ENCODE data around the gene MED27. TPM values are rescaled to one million over a fixed set of nuclear protein-coding genes. Genes with fewer than 3 reads are reported as not detected.

Gene MED27
- total RNA-seq, 2 donors from 2014 or later = 35.4 to 41.9 TPM

DNA sequence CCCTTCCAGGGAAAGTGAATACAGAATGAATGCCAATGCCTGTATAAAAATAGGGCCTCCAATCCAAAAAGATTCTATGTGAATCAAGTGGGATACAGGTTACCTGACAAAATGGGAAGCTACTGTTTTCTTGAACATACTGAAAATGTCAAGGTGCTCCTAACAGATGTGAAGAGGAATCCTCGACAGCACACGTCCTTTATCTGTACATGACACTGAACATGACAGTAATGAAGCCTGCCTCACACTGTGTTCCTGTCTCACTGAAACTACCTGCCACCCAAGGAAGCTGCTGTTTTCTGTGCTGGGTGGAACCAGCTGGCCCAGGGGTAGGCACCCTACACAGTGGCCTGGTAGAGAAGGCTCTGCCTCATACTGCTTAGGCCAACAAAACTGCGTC, 174.5 kb downstream of the MED27 start:
- H3K27me3 Mint-ChIP-seq = no peaks in the 10 kb centered on the region

DNA sequence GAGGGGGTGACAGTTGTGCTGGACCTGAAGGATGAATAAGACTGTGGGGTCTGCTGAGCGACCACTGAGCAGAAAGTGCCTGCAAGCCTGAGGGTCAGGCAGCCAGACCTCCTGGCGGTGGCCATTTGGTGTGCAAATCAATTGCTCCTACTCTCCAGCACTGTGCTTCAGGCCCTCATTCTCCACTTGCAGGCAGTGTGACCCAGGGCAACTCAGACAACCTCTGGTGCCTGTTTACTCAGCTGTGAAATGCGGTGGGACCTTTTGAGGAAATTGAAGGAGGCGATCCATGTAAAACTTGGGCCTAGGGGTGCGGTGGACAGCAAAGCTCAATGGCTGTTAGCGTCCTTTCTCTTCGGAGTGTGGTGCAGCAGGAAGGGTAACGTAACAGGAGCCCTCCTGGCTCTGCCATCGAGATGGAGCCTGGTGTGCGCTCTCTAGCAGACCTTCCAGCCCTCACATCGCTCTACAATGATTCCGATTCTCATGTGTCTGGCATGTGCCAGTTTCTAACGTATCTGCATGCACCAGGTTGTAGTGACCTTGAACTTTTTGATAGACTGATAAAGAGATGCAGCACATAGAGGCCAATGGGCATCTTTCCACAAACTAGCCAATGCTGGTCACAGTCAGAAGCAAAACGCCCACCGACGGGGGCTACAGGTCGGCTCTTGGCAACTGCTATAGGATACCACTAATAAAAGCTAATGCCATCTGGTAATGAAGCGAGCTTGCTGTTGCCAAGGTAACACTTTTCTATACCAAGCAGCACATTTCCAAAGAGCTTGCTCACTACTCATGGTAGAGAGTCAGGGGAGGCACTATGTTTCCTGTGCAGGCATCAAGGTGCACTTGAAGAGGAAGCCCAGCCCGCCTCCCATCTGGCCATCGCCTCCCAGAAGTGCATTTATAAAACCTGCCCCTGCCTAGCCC, 180.1 kb downstream of the MED27 start:
- no peaks in the 10 kb centered on the region for H3K27me3 Mint-ChIP-seq
- no peaks in the 10 kb centered on the region for H3K36me3 Mint-ChIP-seq

More for the DNA sequence above, 174.5 kb downstream of the MED27 start:
- H3K27ac Mint-ChIP-seq = no peak overlapping the region
- no peaks in the 10 kb centered on the region for H3K36me3 Mint-ChIP-seq
- H3K9me3 Mint-ChIP-seq = no peaks in the 10 kb centered on the region
- no peak overlapping the region for H3K4me3 Mint-ChIP-seq
- DNase-seq (ENCODE audit: low spot score) (no peak), ATAC-seq (no peak)
- no peaks in the 10 kb centered on the region for H3K4me1 Mint-ChIP-seq (ENCODE audit: low read depth in 2 of 2)

DNA sequence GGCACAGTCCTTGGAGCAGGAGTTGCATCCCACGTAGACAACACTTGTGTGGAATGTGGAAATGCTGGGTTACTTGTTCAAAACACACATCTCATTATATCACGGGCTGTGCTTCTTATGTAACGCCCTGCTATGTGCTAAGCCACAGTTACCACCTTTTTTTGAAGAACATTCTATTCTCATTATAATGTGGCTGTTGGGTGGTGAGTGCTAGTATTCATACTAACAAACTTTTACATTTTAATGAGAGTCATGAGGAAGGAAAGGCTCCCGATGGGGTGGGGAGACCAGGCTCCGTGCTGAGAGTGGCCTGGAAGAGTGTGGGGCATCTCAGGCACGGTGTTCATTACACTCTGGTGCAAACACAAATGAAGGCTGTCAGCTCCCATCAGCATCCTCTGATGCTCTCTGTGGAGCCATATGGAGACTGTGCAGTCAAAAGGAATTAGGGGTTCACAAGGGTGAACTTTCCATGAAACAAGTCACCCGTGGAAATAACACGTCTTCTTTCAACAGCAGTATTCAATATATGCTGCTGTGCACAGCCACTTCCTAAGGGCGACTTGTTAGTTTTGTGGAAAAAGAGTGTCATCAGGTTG, 186.7 kb downstream of the MED27 start:
- no peak overlapping the region for H3K4me3 Mint-ChIP-seq
- DNase-seq (ENCODE audit: low spot score) = no peak
- no peaks in the 10 kb centered on the region for H3K9me3 Mint-ChIP-seq
- H3K27ac Mint-ChIP-seq = no peak overlapping the region
- H3K4me1 Mint-ChIP-seq (ENCODE audit: low read depth in 2 of 2) = peaks cover 0 to 16% of the 10 kb centered on the region in 2 donors
- peaks cover 15% of the 10 kb centered on the region for H3K36me3 Mint-ChIP-seq
- no peak for ATAC-seq
- H3K27me3 Mint-ChIP-seq = no peaks in the 10 kb centered on the region

More for the DNA sequence above, 180.1 kb downstream of the MED27 start:
- H3K27ac Mint-ChIP-seq = no peak overlapping the region
- ATAC-seq (no peak), DNase-seq (ENCODE audit: low spot score) (no peak)
- no peaks in the 10 kb centered on the region for H3K9me3 Mint-ChIP-seq
- peaks cover 0 to 7% of the 10 kb centered on the region in 2 donors for H3K4me1 Mint-ChIP-seq (ENCODE audit: low read depth in 2 of 2)
- H3K4me3 Mint-ChIP-seq = no peak overlapping the region

DNA sequence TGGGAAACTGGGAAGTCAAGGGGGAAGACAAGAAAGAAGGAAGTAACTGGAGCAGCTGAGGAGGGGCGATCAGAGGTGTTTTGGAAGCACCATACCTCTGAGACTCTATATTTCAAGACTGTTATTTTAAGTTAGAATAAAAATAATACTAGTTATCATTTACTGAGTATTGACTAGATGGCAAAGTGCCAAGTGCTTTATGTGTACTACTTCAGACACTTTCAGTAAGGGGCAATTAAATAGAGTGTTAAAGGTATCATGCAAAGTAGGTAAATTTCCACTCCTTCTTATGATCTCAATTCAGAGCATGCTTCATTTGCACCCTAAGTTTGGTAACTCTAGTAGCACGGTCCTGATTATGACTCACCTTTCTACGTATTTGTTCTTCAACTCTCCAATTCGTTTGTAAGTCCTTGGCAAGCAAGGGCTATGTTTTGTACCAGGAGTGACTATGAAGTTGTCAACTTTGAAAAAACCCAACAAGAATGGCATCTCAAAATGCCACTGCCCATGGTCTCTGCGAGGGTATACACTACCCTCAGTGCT, 187.4 kb downstream of the MED27 start:
- Mint-ChIP-seq H3K4me1 (ENCODE audit: low read depth in 2 of 2) (peaks cover 0 to 13% of the 10 kb centered on the region in 2 donors), H3K27ac (no peak overlapping the region), H3K9me3 (no peaks in the 10 kb centered on the region), H3K4me3 (no peak overlapping the region), H3K27me3 (no peaks in the 10 kb centered on the region), H3K36me3 (peaks cover 15% of the 10 kb centered on the region)
- ATAC-seq (no peak), DNase-seq (ENCODE audit: low spot score) (no peak)

DNA sequence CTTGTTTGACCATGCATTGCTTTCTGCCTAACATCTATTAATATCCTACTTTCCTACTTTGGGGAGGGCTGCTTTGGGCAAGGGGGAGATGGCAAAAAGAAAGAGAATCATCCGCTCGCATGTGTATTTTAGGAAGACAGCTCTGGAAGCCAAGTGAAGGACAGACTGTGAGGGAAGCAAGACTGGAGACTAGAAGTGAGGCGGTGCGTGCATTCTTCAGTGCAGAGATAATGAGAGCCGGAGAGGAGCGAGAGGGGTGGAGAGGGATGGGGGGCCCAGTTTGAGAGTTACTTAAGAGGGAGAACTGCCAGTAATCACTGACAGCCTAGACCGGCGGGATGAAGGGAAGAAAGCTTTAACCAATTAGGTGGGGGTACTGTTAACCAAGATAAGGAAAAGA, 188.1 kb downstream of the MED27 start:
- no peak overlapping the region for H3K27ac Mint-ChIP-seq
- no peak for ATAC-seq
- no peaks in the 10 kb centered on the region for H3K27me3 Mint-ChIP-seq
- H3K36me3 Mint-ChIP-seq = peaks cover 15% of the 10 kb centered on the region
- DNase-seq (ENCODE audit: low spot score) = no peak
- H3K4me1 Mint-ChIP-seq (ENCODE audit: low read depth in 2 of 2) = peaks cover 0 to 13% of the 10 kb centered on the region in 2 donors
- no peaks in the 10 kb centered on the region for H3K9me3 Mint-ChIP-seq
- H3K4me3 Mint-ChIP-seq = no peak overlapping the region

- H3K4me3 Mint-ChIP-seq = no peak overlapping the region
- H3K4me1 Mint-ChIP-seq (ENCODE audit: low read depth in 2 of 2) = peaks cover 0 to 8% of the 10 kb centered on the region in 2 donors
- H3K9me3 Mint-ChIP-seq = no peaks in the 10 kb centered on the region
- peaks cover 15% of the 10 kb centered on the region for H3K36me3 Mint-ChIP-seq
- DNase-seq (ENCODE audit: low spot score) (no peak), ATAC-seq (no peak)
- no peak overlapping the region for H3K27ac Mint-ChIP-seq
- H3K27me3 Mint-ChIP-seq = no peaks in the 10 kb centered on the region
These were observed 190.0 kb downstream of the MED27 start for GRCh38 chr9:131889437-131890251.

- Mint-ChIP-seq H3K9me3 (no peaks in the 10 kb centered on the region), H3K4me3 (no peak overlapping the region), H3K27ac (no peak overlapping the region), H3K27me3 (no peaks in the 10 kb centered on the region), H3K4me1 (ENCODE audit: low read depth in 2 of 2) (peaks cover 0 to 8% of the 10 kb centered on the region in 2 donors), H3K36me3 (peaks cover 15% of the 10 kb centered on the region)
- ATAC-seq = no peak
- no peak for DNase-seq (ENCODE audit: low spot score)
These were observed 190.7 kb downstream of the MED27 start for GRCh38 chr9:131888923-131889322.

GRCh38 chr9:131887680-131888079, 192.0 kb downstream of the MED27 start:
- DNase-seq (ENCODE audit: low spot score) (no peak), ATAC-seq (no peak)
- no peaks in the 10 kb centered on the region for H3K27me3 Mint-ChIP-seq
- H3K27ac Mint-ChIP-seq = no peak overlapping the region
- no peak overlapping the region for H3K4me3 Mint-ChIP-seq
- H3K36me3 Mint-ChIP-seq = peaks cover 15% of the 10 kb centered on the region
- no peaks in the 10 kb centered on the region for H3K4me1 Mint-ChIP-seq (ENCODE audit: low read depth in 2 of 2)
- H3K9me3 Mint-ChIP-seq = no peaks in the 10 kb centered on the region

- Mint-ChIP-seq H3K4me1 (ENCODE audit: low read depth in 2 of 2) (no peaks in the 10 kb centered on the region), H3K4me3 (no peak overlapping the region), H3K27me3 (no peaks in the 10 kb centered on the region), H3K9me3 (no peaks in the 10 kb centered on the region), H3K27ac (no peak overlapping the region), H3K36me3 (peaks cover 12% of the 10 kb centered on the region)
- no peak for ATAC-seq
- no peak for DNase-seq (ENCODE audit: low spot score)
These were observed 192.8 kb downstream of the MED27 start for GRCh38 chr9:131886826-131887225.

DNA sequence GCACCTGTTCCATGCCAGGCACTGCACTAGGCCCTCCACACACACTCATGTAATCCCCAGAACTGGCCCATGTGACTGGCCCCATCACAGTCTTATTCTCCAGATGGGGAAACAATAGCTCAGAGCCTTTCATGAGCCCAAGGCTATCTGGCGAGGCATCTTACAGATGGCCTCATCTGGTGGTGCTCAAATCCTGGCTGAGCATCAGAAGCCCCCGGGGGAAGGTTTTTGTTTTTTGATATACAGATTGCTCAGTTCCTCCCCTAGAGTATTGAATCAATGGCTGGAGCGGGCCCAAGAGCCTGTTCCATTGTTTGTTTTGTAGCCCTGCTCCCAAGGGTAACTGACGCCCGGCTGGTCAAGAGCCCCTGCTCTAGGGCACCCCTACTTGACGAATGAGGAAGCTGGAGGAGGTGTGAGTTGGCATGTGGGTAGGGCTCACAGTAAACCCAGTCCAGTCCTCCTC, 194.5 kb downstream of the MED27 start:
- no peaks in the 10 kb centered on the region for H3K27me3 Mint-ChIP-seq
- no peak overlapping the region for H3K27ac Mint-ChIP-seq
- H3K9me3 Mint-ChIP-seq = no peaks in the 10 kb centered on the region
- ATAC-seq (no peak), DNase-seq (ENCODE audit: low spot score) (no peak)
- no peaks in the 10 kb centered on the region for H3K36me3 Mint-ChIP-seq
- no peak overlapping the region for H3K4me3 Mint-ChIP-seq
- no peaks in the 10 kb centered on the region for H3K4me1 Mint-ChIP-seq (ENCODE audit: low read depth in 2 of 2)

GRCh38 chr9:131884222-131884621, 195.4 kb downstream of the MED27 start:
- ATAC-seq = no peak
- no peak overlapping the region for H3K27ac Mint-ChIP-seq
- no peaks in the 10 kb centered on the region for H3K9me3 Mint-ChIP-seq
- DNase-seq (ENCODE audit: low spot score) = no peak
- H3K27me3 Mint-ChIP-seq = no peaks in the 10 kb centered on the region
- H3K4me3 Mint-ChIP-seq = no peak overlapping the region
- H3K4me1 Mint-ChIP-seq (ENCODE audit: low read depth in 2 of 2) = no peaks in the 10 kb centered on the region
- H3K36me3 Mint-ChIP-seq = no peaks in the 10 kb centered on the region

GRCh38 chr9:131880833-131881583, 198.7 kb downstream of the MED27 start:
- Mint-ChIP-seq H3K27me3 (no peaks in the 10 kb centered on the region), H3K4me1 (ENCODE audit: low read depth in 2 of 2) (peaks cover 11 to 12% of the 10 kb centered on the region in 2 donors), H3K36me3 (no peaks in the 10 kb centered on the region), H3K4me3 (no peak overlapping the region), H3K9me3 (no peaks in the 10 kb centered on the region), H3K27ac (no peak overlapping the region)
- ATAC-seq = no peak
- DNase-seq (ENCODE audit: low spot score) = peak; percentile 23

DNA sequence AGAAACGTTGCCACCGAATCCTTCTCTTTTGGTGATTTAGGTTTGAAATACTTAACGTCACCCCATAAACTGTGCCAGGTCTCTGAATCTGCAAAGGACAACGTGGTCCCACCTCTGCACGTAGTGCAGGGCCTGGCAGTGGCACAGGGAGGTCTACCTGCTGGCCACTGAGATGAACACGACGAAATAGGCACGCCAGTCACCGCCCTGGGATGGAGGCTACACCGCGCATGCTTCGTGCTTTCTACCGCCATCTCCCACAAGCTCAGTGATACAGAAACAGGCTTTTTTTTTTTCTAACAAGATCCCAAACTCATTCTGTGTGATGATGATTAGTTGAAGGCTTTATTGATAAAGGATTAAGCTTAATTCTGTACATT, 199.8 kb downstream of the MED27 start:
- H3K9me3 Mint-ChIP-seq = no peaks in the 10 kb centered on the region
- no peak for ATAC-seq

More for the DNA sequence above, 199.8 kb downstream of the MED27 start:
- H3K36me3 Mint-ChIP-seq = no peaks in the 10 kb centered on the region
- peak; percentile 56 for DNase-seq (ENCODE audit: low spot score)
- no peaks in the 10 kb centered on the region for H3K27me3 Mint-ChIP-seq
- no peak overlapping the region for H3K27ac Mint-ChIP-seq
- no peak overlapping the region for H3K4me3 Mint-ChIP-seq
- H3K4me1 Mint-ChIP-seq (ENCODE audit: low read depth in 2 of 2) = peaks cover 13 to 15% of the 10 kb centered on the region in 2 donors

All from natural killer cell treated with Interleukin-12 subunit alpha and Interleukin-12 subunit beta and Interleukin-15 and Interleukin-18, amount 100 ng/mL, for 72 hours (primary cell).